Measurements from ENCODE around the gene PTGER4.

GRCh38 chr5:40687321-40687720 lies 7.6 kb downstream of the PTGER4 start:
- no peak for TF ChIP-seq CTCF (IDR thresholded peaks at IDR 0.05)
- TF ChIP-seq POLR2A (IDR thresholded peaks at IDR 0.05) = no peak
- no peak for TF ChIP-seq POLR2AphosphoS5 (IDR thresholded peaks at IDR 0.05)
- no peak for TF ChIP-seq EP300 (IDR thresholded peaks at IDR 0.05)
